Suprapubic skin (tissue), 4 donors: ENCODE results near the gene MRPL58.

ENCODE experiments used
- EP300 ChIP-seq: sonication (generic); formaldehyde crosslinking; IDR thresholded peaks from one replicate; pipeline ENCODE4 v1.6.1; 2017; ENCODE audit warnings: antibody characterized with exemption
- POLR2A ChIP-seq, 2 donors: fragments of 450-650 bp; IDR thresholded peaks; one replicate each; pipeline ENCODE4 v1.6.1; 2017; ENCODE audit warnings: antibody characterized with exemption in 2 of 2, mild to moderate bottlenecking in 2 of 2, moderate library complexity in 2 of 2
- POLR2AphosphoS5 ChIP-seq, 3 donors: sonication (generic); formaldehyde crosslinking; IDR thresholded peaks; one replicate each; pipeline ENCODE4 v1.6.1; 2017; ENCODE audit warnings: antibody characterized with exemption in 3 of 3
- TF ChIP-seq, protein P1 (sequence below), 2 donors: fragments of 200-600 bp in 1 of 2; fragments of 450-650 bp in 1 of 2; sonication (generic) in 1 of 2; IDR thresholded peaks; one replicate each; pipeline ENCODE4 v1.5.1; 2016 to 2019; ENCODE audit warnings: antibody characterized with exemption in 2 of 2, mild to moderate bottlenecking in 1 of 2, moderate library complexity in 1 of 2

DNA sequence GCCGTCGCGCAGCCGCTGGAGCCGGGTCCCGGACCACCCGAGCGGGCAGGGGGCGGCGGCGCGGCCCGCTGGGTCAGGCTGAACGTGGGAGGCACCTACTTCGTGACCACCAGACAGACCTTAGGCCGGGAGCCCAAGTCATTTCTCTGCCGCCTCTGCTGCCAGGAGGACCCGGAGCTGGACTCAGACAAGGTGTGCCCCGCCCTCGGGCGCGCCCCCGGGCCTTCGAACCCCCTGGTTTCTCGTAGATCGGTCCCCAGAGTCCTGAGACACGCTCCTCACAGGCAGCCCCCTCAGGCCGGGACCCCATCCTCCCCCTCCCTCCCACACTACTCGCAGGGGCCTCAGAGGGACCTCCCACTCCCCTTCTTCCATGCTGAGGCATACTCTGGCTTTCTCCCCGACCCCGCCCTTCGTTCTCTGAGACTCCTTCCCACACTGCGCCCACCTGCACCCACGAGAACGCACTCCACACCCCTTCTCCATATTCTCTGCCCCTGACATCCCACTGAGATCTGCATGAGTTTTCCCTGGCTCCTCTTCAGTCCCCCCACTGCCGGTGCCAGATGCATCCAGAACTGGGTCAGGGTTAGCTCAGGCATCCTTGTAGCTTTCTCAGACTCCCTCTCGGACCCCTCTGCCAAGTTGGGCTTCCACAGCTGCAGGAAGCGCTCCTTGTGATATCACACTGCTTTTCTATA lies 35.1 kb downstream of the MRPL58 start:
- TF ChIP-seq, protein P1, sequence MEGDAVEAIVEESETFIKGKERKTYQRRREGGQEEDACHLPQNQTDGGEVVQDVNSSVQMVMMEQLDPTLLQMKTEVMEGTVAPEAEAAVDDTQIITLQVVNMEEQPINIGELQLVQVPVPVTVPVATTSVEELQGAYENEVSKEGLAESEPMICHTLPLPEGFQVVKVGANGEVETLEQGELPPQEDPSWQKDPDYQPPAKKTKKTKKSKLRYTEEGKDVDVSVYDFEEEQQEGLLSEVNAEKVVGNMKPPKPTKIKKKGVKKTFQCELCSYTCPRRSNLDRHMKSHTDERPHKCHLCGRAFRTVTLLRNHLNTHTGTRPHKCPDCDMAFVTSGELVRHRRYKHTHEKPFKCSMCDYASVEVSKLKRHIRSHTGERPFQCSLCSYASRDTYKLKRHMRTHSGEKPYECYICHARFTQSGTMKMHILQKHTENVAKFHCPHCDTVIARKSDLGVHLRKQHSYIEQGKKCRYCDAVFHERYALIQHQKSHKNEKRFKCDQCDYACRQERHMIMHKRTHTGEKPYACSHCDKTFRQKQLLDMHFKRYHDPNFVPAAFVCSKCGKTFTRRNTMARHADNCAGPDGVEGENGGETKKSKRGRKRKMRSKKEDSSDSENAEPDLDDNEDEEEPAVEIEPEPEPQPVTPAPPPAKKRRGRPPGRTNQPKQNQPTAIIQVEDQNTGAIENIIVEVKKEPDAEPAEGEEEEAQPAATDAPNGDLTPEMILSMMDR (IDR thresholded peaks at IDR 0.05): no peak
- TF ChIP-seq POLR2A (IDR thresholded peaks at IDR 0.05): no peak
- TF ChIP-seq EP300: no peak
- no peak for TF ChIP-seq POLR2AphosphoS5 (IDR thresholded peaks at IDR 0.05)
